ENCODE results near the gene RRBP1.

RRBP1 gene

GRCh38 chr20:17647391-17648314, 34.4 kb downstream of the RRBP1 start:
- TF ChIP-seq CTCF (IDR thresholded peaks at IDR 0.05) = no peak

- no peak for TF ChIP-seq CTCF (IDR thresholded peaks at IDR 0.05)
These were observed 35.1 kb downstream of the RRBP1 start for GRCh38 chr20:17646961-17647301.

- TF ChIP-seq CTCF (IDR thresholded peaks at IDR 0.05) = no peak
These were observed 35.7 kb downstream of the RRBP1 start for GRCh38 chr20:17646209-17646960.

GRCh38 chr20:17645546-17646208, 36.4 kb downstream of the RRBP1 start:
- TF ChIP-seq CTCF (IDR thresholded peaks at IDR 0.05) = no peak

- no peak for TF ChIP-seq CTCF (IDR thresholded peaks at IDR 0.05)
These were observed 37.0 kb downstream of the RRBP1 start for GRCh38 chr20:17645010-17645409.

- TF ChIP-seq CTCF (IDR thresholded peaks at IDR 0.05) = no peak
These were observed 37.6 kb downstream of the RRBP1 start for GRCh38 chr20:17644451-17644850.

- TF ChIP-seq CTCF (IDR thresholded peaks at IDR 0.05) = no peak
These were observed 38.4 kb downstream of the RRBP1 start for GRCh38 chr20:17643531-17644188.
